ENCODE results near the gene SLC8A1.
A peak's percentile ranks its signal among the peaks of the same experiment; 100 is the strongest.

Gene SLC8A1

GRCh38 chr2:40220177-40220925, 231.5 kb downstream of the SLC8A1 start:
- DNase-seq = no peak

- DNase-seq = no peak
These were observed 232.7 kb downstream of the SLC8A1 start for GRCh38 chr2:40219141-40219540.

- peak; percentile 14 for DNase-seq
These were observed 233.2 kb downstream of the SLC8A1 start for GRCh38 chr2:40218679-40219078.

GRCh38 chr2:40213619-40214018, 238.3 kb downstream of the SLC8A1 start:
- DNase-seq = no peak

GRCh38 chr2:40213071-40213470, 238.8 kb downstream of the SLC8A1 start:
- DNase-seq = peak; percentile 3

- DNase-seq = no peak
These were observed 240.9 kb downstream of the SLC8A1 start for GRCh38 chr2:40210968-40211353.

GRCh38 chr2:40210344-40210967, 241.4 kb downstream of the SLC8A1 start:
- DNase-seq = no peak

- no peak for DNase-seq
These were observed 242.1 kb downstream of the SLC8A1 start for GRCh38 chr2:40209761-40210160.

GRCh38 chr2:40208463-40208862, 243.4 kb downstream of the SLC8A1 start:
- no peak for DNase-seq

- DNase-seq = no peak
These were observed 247.6 kb downstream of the SLC8A1 start for GRCh38 chr2:40204268-40204667.

- DNase-seq = no peak
These were observed 249.0 kb downstream of the SLC8A1 start for GRCh38 chr2:40202798-40203400.

GRCh38 chr2:40201425-40201824, 250.5 kb downstream of the SLC8A1 start:
- no peak for DNase-seq

- DNase-seq = no peak
These were observed 251.4 kb downstream of the SLC8A1 start for GRCh38 chr2:40200366-40200915.

GRCh38 chr2:40199771-40200170, 252.1 kb downstream of the SLC8A1 start:
- DNase-seq = no peak

- no peak for DNase-seq
These were observed 254.8 kb downstream of the SLC8A1 start for GRCh38 chr2:40197121-40197520.

- no peak for DNase-seq
These were observed 258.2 kb downstream of the SLC8A1 start for GRCh38 chr2:40193670-40194026.

- DNase-seq = no peak
These were observed 258.8 kb downstream of the SLC8A1 start for GRCh38 chr2:40192864-40193669.

- DNase-seq = no peak
These were observed 261.4 kb downstream of the SLC8A1 start for GRCh38 chr2:40190457-40190856.

- no peak for DNase-seq
These were observed 262.0 kb downstream of the SLC8A1 start for GRCh38 chr2:40189881-40190280.

- no peak for DNase-seq
These were observed 264.8 kb downstream of the SLC8A1 start for GRCh38 chr2:40187054-40187453.

GRCh38 chr2:40184551-40184950, 267.3 kb downstream of the SLC8A1 start:
- DNase-seq = no peak

GRCh38 chr2:40181855-40182254, 270.0 kb downstream of the SLC8A1 start:
- DNase-seq = no peak

GRCh38 chr2:40179801-40180200, 272.1 kb downstream of the SLC8A1 start:
- no peak for DNase-seq
